Prostate gland (tissue), 2 donors: ENCODE measurements around the gene ITGA3.

Source experiments
- CTCF ChIP-seq, 4 experiments: fragments of 200-600 bp in 2 of 4; fragments of 450-650 bp in 2 of 4; sonication (generic) in 2 of 4; IDR thresholded peaks; 1 replicate in 3 of 4; 2 replicates in 1 of 4; pipeline ENCODE4 v1.5.1; 2016 to 2019; ENCODE audit warnings: antibody characterized with exemption in 4 of 4, mild to moderate bottlenecking in 2 of 4, moderate library complexity in 2 of 4
- POLR2A ChIP-seq: fragments of 450-650 bp; IDR thresholded peaks from one replicate; pipeline ENCODE4 v1.6.1; 2016; ENCODE audit warnings: antibody characterized with exemption, mild to moderate bottlenecking
- POLR2AphosphoS5 ChIP-seq: sonication (generic); formaldehyde crosslinking; IDR thresholded peaks from one replicate; pipeline ENCODE4 v1.6.1; 2017; ENCODE audit warnings: antibody characterized with exemption

GRCh38 chr17:50093246-50093645 lies 37.3 kb downstream of the ITGA3 start:
- TF ChIP-seq POLR2A (no peak), CTCF (IDR thresholded peaks at IDR 0.05) (no peak), POLR2AphosphoS5 (no peak)
